ENCODE results near the gene ANO5. TPM values are rescaled to one million over a fixed set of nuclear protein-coding genes. Genes with fewer than 3 reads are reported as not detected.

ANO5 gene
- total RNA-seq, 1 experiment from 2014 or later: 1.1 TPM

DNA sequence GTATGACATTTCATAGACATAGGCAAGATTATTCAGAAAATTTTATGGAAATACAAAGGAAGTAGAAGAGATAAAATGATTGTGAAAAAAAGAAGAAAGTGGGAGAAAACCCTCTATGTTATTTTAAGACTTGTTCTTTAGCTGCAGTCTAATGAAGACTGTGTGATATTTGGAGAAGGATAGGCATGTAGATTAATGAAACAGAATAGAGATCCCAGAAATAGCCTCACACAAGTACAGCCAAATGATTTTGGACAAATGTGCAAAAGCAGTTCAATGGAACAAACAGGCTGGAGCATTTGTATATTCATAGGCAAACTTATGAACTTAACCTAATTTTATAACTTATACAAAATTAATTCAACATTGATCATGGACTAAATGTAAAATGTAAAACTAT is 14.3 kb downstream of the ANO5 start:
- H3K4me3 ChIP-seq (replicated peaks in 1 of 2; ENCODE audit: low read depth in 1 of 2, low read length in 2 of 2): no peak overlapping the region
- no peaks in the 10 kb centered on the region for H3K27me3 ChIP-seq (ENCODE audit: insufficient read depth, low read length)
- no peaks in the 10 kb centered on the region for H3K79me2 ChIP-seq (ENCODE audit: insufficient read depth, low read length)
- BruUV-seq (replicated peaks): no TSS peak
- POLR2A ChIA-PET: no interaction called here
- CTCF ChIA-PET: no interaction called here
- no peaks in the 10 kb centered on the region for H3K4me1 ChIP-seq (ENCODE audit: control insufficient read depth in 1 of 2, insufficient read depth in 2 of 2, low read length in 2 of 2)
- no peaks in the 10 kb centered on the region for H3K9me3 ChIP-seq (ENCODE audit: control insufficient read depth in 1 of 2, insufficient read depth in 1 of 2, low read depth in 1 of 2, low read length in 2 of 2)
- intact Hi-C loops (cut with micrococcal nuclease): no loop called here
- TF ChIP-seq POLR2A (IDR thresholded peaks at IDR 0.05; ENCODE audit: borderline replicate concordance, extremely low read depth, insufficient read depth, insufficient read length) (no peak), ATF3 (IDR thresholded peaks at IDR 0.05) (no peak), CBX3 (IDR thresholded peaks at IDR 0.05; ENCODE audit: low read depth) (no peak), SRF (IDR thresholded peaks at IDR 0.05; ENCODE audit: low read depth) (no peak), EZH2phosphoT487 (IDR thresholded peaks at IDR 0.05; ENCODE audit: borderline replicate concordance) (no peak), SIN3A (IDR thresholded peaks at IDR 0.05; ENCODE audit: low read depth) (no peak), RAD21 (IDR thresholded peaks at IDR 0.05; ENCODE audit: low read depth) (no peak), ZFX (IDR thresholded peaks at IDR 0.05) (no peak), SP1 (IDR thresholded peaks at IDR 0.05; ENCODE audit: low read depth) (no peak), TCF7L2 (IDR thresholded peaks at IDR 0.05; ENCODE audit: borderline replicate concordance, extremely low read depth, insufficient read depth, insufficient read length) (no peak), YY1 (IDR thresholded peaks at IDR 0.05; ENCODE audit: extremely low read depth, insufficient replicate concordance, low read depth, low read length) (no peak), JUND (IDR thresholded peaks at IDR 0.05) (no peak), ZNF274 (IDR thresholded peaks at IDR 0.05; ENCODE audit: low read depth, low read length) (no peak), MAX (IDR thresholded peaks at IDR 0.05) (no peak), EGR1 (IDR thresholded peaks at IDR 0.05; ENCODE audit: low read depth) (no peak), CEBPB (IDR thresholded peaks at IDR 0.05; ENCODE audit: low read depth) (no peak), ELF1 (IDR thresholded peaks at IDR 0.05; ENCODE audit: borderline replicate concordance, low read depth) (no peak), EZH2 (IDR thresholded peaks at IDR 0.05) (no peak)
- TF ChIP-seq, protein P1, sequence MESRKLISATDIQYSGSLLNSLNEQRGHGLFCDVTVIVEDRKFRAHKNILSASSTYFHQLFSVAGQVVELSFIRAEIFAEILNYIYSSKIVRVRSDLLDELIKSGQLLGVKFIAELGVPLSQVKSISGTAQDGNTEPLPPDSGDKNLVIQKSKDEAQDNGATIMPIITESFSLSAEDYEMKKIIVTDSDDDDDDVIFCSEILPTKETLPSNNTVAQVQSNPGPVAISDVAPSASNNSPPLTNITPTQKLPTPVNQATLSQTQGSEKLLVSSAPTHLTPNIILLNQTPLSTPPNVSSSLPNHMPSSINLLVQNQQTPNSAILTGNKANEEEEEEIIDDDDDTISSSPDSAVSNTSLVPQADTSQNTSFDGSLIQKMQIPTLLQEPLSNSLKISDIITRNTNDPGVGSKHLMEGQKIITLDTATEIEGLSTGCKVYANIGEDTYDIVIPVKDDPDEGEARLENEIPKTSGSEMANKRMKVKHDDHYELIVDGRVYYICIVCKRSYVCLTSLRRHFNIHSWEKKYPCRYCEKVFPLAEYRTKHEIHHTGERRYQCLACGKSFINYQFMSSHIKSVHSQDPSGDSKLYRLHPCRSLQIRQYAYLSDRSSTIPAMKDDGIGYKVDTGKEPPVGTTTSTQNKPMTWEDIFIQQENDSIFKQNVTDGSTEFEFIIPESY (IDR thresholded peaks at IDR 0.05; ENCODE audit: extremely low read depth, insufficient replicate concordance, low read length): no peak
- TF ChIP-seq, protein P2, sequence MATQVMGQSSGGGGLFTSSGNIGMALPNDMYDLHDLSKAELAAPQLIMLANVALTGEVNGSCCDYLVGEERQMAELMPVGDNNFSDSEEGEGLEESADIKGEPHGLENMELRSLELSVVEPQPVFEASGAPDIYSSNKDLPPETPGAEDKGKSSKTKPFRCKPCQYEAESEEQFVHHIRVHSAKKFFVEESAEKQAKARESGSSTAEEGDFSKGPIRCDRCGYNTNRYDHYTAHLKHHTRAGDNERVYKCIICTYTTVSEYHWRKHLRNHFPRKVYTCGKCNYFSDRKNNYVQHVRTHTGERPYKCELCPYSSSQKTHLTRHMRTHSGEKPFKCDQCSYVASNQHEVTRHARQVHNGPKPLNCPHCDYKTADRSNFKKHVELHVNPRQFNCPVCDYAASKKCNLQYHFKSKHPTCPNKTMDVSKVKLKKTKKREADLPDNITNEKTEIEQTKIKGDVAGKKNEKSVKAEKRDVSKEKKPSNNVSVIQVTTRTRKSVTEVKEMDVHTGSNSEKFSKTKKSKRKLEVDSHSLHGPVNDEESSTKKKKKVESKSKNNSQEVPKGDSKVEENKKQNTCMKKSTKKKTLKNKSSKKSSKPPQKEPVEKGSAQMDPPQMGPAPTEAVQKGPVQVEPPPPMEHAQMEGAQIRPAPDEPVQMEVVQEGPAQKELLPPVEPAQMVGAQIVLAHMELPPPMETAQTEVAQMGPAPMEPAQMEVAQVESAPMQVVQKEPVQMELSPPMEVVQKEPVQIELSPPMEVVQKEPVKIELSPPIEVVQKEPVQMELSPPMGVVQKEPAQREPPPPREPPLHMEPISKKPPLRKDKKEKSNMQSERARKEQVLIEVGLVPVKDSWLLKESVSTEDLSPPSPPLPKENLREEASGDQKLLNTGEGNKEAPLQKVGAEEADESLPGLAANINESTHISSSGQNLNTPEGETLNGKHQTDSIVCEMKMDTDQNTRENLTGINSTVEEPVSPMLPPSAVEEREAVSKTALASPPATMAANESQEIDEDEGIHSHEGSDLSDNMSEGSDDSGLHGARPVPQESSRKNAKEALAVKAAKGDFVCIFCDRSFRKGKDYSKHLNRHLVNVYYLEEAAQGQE (IDR thresholded peaks at IDR 0.05; ENCODE audit: low read depth): no peak
- H3K36me3 ChIP-seq (ENCODE audit: control insufficient read depth in 1 of 2, insufficient read depth in 2 of 2, low read length in 2 of 2): no peaks in the 10 kb centered on the region
- no peak overlapping the region for H3K27ac ChIP-seq (ENCODE audit: low read depth, low read length)
- H3K4me2 ChIP-seq (ENCODE audit: low read length): no peak overlapping the region
- no peak for DNase-seq (ENCODE audit: low read depth, low spot score)
- H4K20me1 ChIP-seq (ENCODE audit: insufficient read depth): no peaks in the 10 kb centered on the region
- H3K9me2 ChIP-seq (ENCODE audit: insufficient read depth): no peaks in the 10 kb centered on the region
- RAD21 ChIA-PET (ENCODE audit: low non-redundant PET in 1 of 2, low total read pairs in 2 of 2, uncharacterized antibody in 2 of 2, unreplicated experiment in 2 of 2): no interaction called here
- H2AFZ ChIP-seq (ENCODE audit: low read depth, low read length, poor library complexity, severe bottlenecking): no peak overlapping the region
- H3K9ac ChIP-seq (ENCODE audit: low read length): no peak overlapping the region
- no peak for ATAC-seq

Measured in HCT116 (cell line).